ENCODE data around the gene POMC. TPM values are rescaled to one million over a fixed set of nuclear protein-coding genes. Genes with fewer than 3 reads are reported as not detected.

Gene POMC
- total and polyA plus RNA-seq, 2 donors (not counting 1 experiment from before 2014, with no cell fraction given) = 3.4 to 16.7 TPM

GRCh38 chr2:25115902-25116301 is 52.5 kb downstream of the POMC start:
- H3K27ac ChIP-seq (ENCODE audit: low read length in 2 of 2) = no peak overlapping the region
- WGBS (ENCODE audit: insufficient coverage) = no CpG with 5 or more reads among the region's 4 CpGs
- H3K79me2 ChIP-seq (ENCODE audit: control insufficient read depth, insufficient read depth, low read length) = no peaks in the 10 kb centered on the region
- ATAC-seq (ENCODE audit: low read depth) = no peak
- no peak overlapping the region for H3K4me2 ChIP-seq (replicated peaks; ENCODE audit: low read depth, low read length, poor library complexity, severe bottlenecking)
- CTCF ChIA-PET = no interaction called here
- Mint-ChIP-seq H3K4me1 (no peaks in the 10 kb centered on the region), H3K9me3 (ENCODE audit: insufficient read depth) (no peaks in the 10 kb centered on the region), H3K27ac (no peak overlapping the region), H3K4me3 (no peak overlapping the region), H3K27me3 (peaks cover 4% of the 10 kb centered on the region)
- no peaks in the 10 kb centered on the region for H4K20me1 ChIP-seq (ENCODE audit: control insufficient read depth, insufficient read depth, low read length, poor library complexity, severe bottlenecking)
- H3K4me3 ChIP-seq (ENCODE audit: control extremely low read depth in 1 of 5, extremely low read depth in 1 of 5, insufficient read depth in 1 of 5, low read depth in 2 of 5, low read length in 4 of 5) = no peak overlapping the region
- H3K27me3 ChIP-seq (replicated peaks in 1 of 4; ENCODE audit: control extremely low read depth in 1 of 4, control insufficient read depth in 3 of 4, insufficient read depth in 4 of 4, low read length in 3 of 4) = no peaks in the 10 kb centered on the region
- POLR2A ChIA-PET = no interaction called here
- no peak for DNase-seq
- no peaks in the 10 kb centered on the region for H3K4me1 ChIP-seq (ENCODE audit: control insufficient read depth in 2 of 2, insufficient read depth in 2 of 2, low read length in 2 of 2)
- TF ChIP-seq, protein P1, sequence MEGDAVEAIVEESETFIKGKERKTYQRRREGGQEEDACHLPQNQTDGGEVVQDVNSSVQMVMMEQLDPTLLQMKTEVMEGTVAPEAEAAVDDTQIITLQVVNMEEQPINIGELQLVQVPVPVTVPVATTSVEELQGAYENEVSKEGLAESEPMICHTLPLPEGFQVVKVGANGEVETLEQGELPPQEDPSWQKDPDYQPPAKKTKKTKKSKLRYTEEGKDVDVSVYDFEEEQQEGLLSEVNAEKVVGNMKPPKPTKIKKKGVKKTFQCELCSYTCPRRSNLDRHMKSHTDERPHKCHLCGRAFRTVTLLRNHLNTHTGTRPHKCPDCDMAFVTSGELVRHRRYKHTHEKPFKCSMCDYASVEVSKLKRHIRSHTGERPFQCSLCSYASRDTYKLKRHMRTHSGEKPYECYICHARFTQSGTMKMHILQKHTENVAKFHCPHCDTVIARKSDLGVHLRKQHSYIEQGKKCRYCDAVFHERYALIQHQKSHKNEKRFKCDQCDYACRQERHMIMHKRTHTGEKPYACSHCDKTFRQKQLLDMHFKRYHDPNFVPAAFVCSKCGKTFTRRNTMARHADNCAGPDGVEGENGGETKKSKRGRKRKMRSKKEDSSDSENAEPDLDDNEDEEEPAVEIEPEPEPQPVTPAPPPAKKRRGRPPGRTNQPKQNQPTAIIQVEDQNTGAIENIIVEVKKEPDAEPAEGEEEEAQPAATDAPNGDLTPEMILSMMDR (IDR thresholded peaks at IDR 0.05) = no peak
- TF ChIP-seq EZH2 (IDR thresholded peaks at IDR 0.05; ENCODE audit: borderline replicate concordance, insufficient read depth, low read depth, low read length, poor library complexity, severe bottlenecking) = no peak
- H3K9ac ChIP-seq (ENCODE audit: low read length) = no peak overlapping the region
- no peaks in the 10 kb centered on the region for H3K9me3 ChIP-seq (ENCODE audit: control extremely low read depth in 1 of 3, control insufficient read depth in 2 of 3, insufficient read depth in 1 of 3, low read length in 2 of 3)
- no peaks in the 10 kb centered on the region for H3K36me3 ChIP-seq (replicated peaks in 1 of 2; ENCODE audit: control extremely low read depth in 1 of 2, control insufficient read depth in 1 of 2, extremely low read depth in 1 of 2, insufficient read depth in 2 of 2, low read length in 1 of 2)
- no peak overlapping the region for H2AFZ ChIP-seq (ENCODE audit: insufficient read depth, low read depth, low read length, poor library complexity, severe bottlenecking)
- intact Hi-C loops (cut with micrococcal nuclease) = no loop called here

- WGBS (ENCODE audit: insufficient coverage) = 98% methylated on average over 7 of the region's 9 CpGs
Observed at GRCh38 chr2:25115249-25115883, 53.0 kb downstream of the POMC start.

More at GRCh38 chr2:25115249-25115883, 53.0 kb downstream of the POMC start:
- intact Hi-C loops (cut with micrococcal nuclease) = no loop called here
- no peak for ATAC-seq (ENCODE audit: low read depth)
- POLR2A ChIA-PET = no interaction called here
- Histone ChIP-seq H3K36me3 (replicated peaks in 1 of 2; ENCODE audit: control extremely low read depth in 1 of 2, control insufficient read depth in 1 of 2, extremely low read depth in 1 of 2, insufficient read depth in 2 of 2, low read length in 1 of 2) (no peaks in the 10 kb centered on the region), H3K4me1 (ENCODE audit: control insufficient read depth in 2 of 2, insufficient read depth in 2 of 2, low read length in 2 of 2) (no peaks in the 10 kb centered on the region), H3K4me2 (replicated peaks; ENCODE audit: low read depth, low read length, poor library complexity, severe bottlenecking) (no peak overlapping the region), H3K9me3 (ENCODE audit: control extremely low read depth in 1 of 3, control insufficient read depth in 2 of 3, insufficient read depth in 1 of 3, low read length in 2 of 3) (no peaks in the 10 kb centered on the region), H3K79me2 (ENCODE audit: control insufficient read depth, insufficient read depth, low read length) (no peaks in the 10 kb centered on the region), H2AFZ (ENCODE audit: insufficient read depth, low read depth, low read length, poor library complexity, severe bottlenecking) (no peak overlapping the region), H3K9ac (ENCODE audit: low read length) (no peak overlapping the region), H3K4me3 (ENCODE audit: control extremely low read depth in 1 of 5, extremely low read depth in 1 of 5, insufficient read depth in 1 of 5, low read depth in 2 of 5, low read length in 4 of 5) (no peak overlapping the region), H3K27me3 (replicated peaks in 1 of 4; ENCODE audit: control extremely low read depth in 1 of 4, control insufficient read depth in 3 of 4, insufficient read depth in 4 of 4, low read length in 3 of 4) (no peaks in the 10 kb centered on the region), H3K27ac (ENCODE audit: low read length in 2 of 2) (no peak overlapping the region), H4K20me1 (ENCODE audit: control insufficient read depth, insufficient read depth, low read length, poor library complexity, severe bottlenecking) (no peaks in the 10 kb centered on the region)
- H3K27ac Mint-ChIP-seq = no peak overlapping the region
- TF ChIP-seq, protein P1 (IDR thresholded peaks at IDR 0.05) = no peak
- TF ChIP-seq EZH2 (IDR thresholded peaks at IDR 0.05; ENCODE audit: borderline replicate concordance, insufficient read depth, low read depth, low read length, poor library complexity, severe bottlenecking) = no peak
- H3K9me3 Mint-ChIP-seq (ENCODE audit: insufficient read depth) = no peaks in the 10 kb centered on the region
- H3K27me3 Mint-ChIP-seq = peaks cover 7% of the 10 kb centered on the region
- CTCF ChIA-PET = no interaction called here
- no peak for DNase-seq
- H3K4me3 Mint-ChIP-seq = no peak overlapping the region
- no peaks in the 10 kb centered on the region for H3K4me1 Mint-ChIP-seq
